Esophagus mucosa (tissue), 1 donor: Measurements from ENCODE around the gene SLC1A1. TPM values are rescaled to one million over a fixed set of nuclear protein-coding genes. Genes with fewer than 3 reads are reported as not detected.
A peak's percentile ranks its signal among the peaks of the same experiment; 100 is the strongest.

Source experiments
- ATAC-seq: fragments of 200-7000 bp; cut with Tn5 transposase; one replicate; pipeline ENCODE4 v1.9.1; 2020
- total RNA-seq: library from RNA; stranded (reverse); gene quantifications from one replicate; pipeline ENCODE4 v1.2.4, GENCODE V29; 2023
- donor health status: DM: yes; HTN: yes; CAD: no.

SLC1A1 gene
- total RNA-seq, 1 donor from 2014 or later = 1.4 TPM

- ATAC-seq = no peak
These were observed 56.7 kb downstream of the SLC1A1 start for GRCh38 chr9:4547016-4547415.

GRCh38 chr9:4548811-4549725 is 58.8 kb downstream of the SLC1A1 start:
- peak; percentile 23 for ATAC-seq

GRCh38 chr9:4549751-4550295 is 59.6 kb downstream of the SLC1A1 start:
- no peak for ATAC-seq

GRCh38 chr9:4550777-4551484 is 60.7 kb downstream of the SLC1A1 start:
- no peak for ATAC-seq

GRCh38 chr9:4553951-4554381 is 63.7 kb downstream of the SLC1A1 start:
- ATAC-seq = peak; percentile 23

- ATAC-seq = no peak
These were observed 65.0 kb downstream of the SLC1A1 start for GRCh38 chr9:4555236-4555635.

- ATAC-seq = no peak
These were observed 68.2 kb downstream of the SLC1A1 start for GRCh38 chr9:4558371-4558998.

GRCh38 chr9:4559261-4560182 is 69.3 kb downstream of the SLC1A1 start:
- ATAC-seq = no peak

GRCh38 chr9:4563105-4563504 is 72.8 kb downstream of the SLC1A1 start:
- no peak for ATAC-seq

- no peak for ATAC-seq
These were observed 76.5 kb downstream of the SLC1A1 start for GRCh38 chr9:4566806-4567205.

- no peak for ATAC-seq
These were observed 77.3 kb downstream of the SLC1A1 start for GRCh38 chr9:4567601-4568000.

GRCh38 chr9:4569101-4569500 is 78.8 kb downstream of the SLC1A1 start:
- no peak for ATAC-seq

GRCh38 chr9:4572184-4572826 is 82.0 kb downstream of the SLC1A1 start:
- ATAC-seq = no peak

GRCh38 chr9:4573176-4573575 is 82.9 kb downstream of the SLC1A1 start:
- ATAC-seq = no peak

GRCh38 chr9:4573634-4574389 is 83.5 kb downstream of the SLC1A1 start:
- ATAC-seq = no peak

- ATAC-seq = no peak
These were observed 84.5 kb downstream of the SLC1A1 start for GRCh38 chr9:4574657-4575243.

- no peak for ATAC-seq
These were observed 85.7 kb downstream of the SLC1A1 start for GRCh38 chr9:4575997-4576396.

- ATAC-seq = no peak
These were observed 86.2 kb downstream of the SLC1A1 start for GRCh38 chr9:4576448-4576847.

- ATAC-seq = no peak
These were observed 88.7 kb downstream of the SLC1A1 start for GRCh38 chr9:4579001-4579400.
